GM10266 (cell line): ENCODE measurements around the gene EFCAB10.

Experiments used
- DNase-seq: peaks from one replicate; pipeline ENCODE4 v3.0.0; 2012; ENCODE audit errors: extremely low spot score
- CTCF ChIP-seq: IDR thresholded peaks from 2 replicates; pipeline ENCODE4 v1.5.1; 2012; ENCODE audit warnings: mild to moderate bottlenecking, low read depth; ENCODE audit not compliant: control insufficient read depth, insufficient read depth; ENCODE audit errors: missing control alignments

Gene EFCAB10

GRCh38 chr7:105621176-105621575, 39.9 kb upstream of the EFCAB10 start:
- no peak for DNase-seq
- no peak for TF ChIP-seq CTCF

- TF ChIP-seq CTCF = no peak
- DNase-seq = no peak
Measured at GRCh38 chr7:105619590-105619989, 38.3 kb upstream of the EFCAB10 start.

DNA sequence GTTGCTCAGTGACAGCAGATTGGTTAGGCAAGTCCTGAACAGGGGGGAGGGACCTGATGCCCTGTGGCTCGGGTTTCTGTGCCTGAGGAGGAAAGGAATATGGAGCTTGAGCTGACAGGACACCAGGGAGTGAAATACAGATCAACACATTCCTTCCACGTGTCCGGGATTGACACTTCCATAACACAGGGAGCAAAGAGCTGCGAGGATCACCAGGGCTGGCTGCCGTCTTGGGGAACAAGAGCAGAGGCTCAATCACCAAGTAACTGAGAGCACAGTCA, 36.7 kb upstream of the EFCAB10 start:
- no peak for TF ChIP-seq CTCF
- DNase-seq = no peak

DNA sequence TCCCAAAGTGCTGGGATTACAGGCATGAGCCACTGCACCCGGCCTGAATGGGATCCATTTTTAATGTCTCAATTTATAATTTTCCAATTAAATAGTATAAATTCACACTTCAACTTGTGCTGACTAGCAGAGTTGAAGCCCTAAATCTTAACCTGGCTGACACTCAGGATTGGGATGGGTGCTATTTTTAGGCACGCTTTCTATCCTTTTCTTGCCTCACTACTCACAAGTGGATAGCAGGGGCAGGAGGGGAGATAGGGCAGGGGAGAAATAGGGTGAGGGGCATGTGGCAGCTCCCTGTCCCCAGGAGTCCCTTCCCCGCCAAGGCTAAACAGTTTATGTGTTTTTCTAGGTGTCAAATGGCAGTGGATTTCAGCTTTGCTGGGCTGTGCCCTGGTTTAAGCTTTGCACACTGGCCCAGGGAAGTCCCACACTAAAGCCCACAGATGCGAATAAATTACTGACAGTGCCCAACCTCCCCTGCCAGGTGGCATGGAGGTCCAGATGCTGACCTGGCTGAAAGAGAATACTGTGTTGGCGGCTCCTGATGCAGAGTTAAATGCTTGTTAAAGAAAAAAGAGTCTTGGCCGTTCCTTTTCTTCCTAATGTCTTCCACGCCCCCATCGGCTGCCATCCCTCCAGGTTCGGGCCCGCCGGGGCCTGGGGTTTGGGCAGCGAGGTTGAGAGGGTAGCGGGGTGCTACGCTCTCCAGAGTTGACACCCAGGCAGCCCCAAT, 36.2 kb upstream of the EFCAB10 start:
- TF ChIP-seq CTCF = no peak
- DNase-seq = no peak

GRCh38 chr7:105614341-105614840, 33.1 kb upstream of the EFCAB10 start:
- no peak for DNase-seq
- TF ChIP-seq CTCF = no peak

DNA sequence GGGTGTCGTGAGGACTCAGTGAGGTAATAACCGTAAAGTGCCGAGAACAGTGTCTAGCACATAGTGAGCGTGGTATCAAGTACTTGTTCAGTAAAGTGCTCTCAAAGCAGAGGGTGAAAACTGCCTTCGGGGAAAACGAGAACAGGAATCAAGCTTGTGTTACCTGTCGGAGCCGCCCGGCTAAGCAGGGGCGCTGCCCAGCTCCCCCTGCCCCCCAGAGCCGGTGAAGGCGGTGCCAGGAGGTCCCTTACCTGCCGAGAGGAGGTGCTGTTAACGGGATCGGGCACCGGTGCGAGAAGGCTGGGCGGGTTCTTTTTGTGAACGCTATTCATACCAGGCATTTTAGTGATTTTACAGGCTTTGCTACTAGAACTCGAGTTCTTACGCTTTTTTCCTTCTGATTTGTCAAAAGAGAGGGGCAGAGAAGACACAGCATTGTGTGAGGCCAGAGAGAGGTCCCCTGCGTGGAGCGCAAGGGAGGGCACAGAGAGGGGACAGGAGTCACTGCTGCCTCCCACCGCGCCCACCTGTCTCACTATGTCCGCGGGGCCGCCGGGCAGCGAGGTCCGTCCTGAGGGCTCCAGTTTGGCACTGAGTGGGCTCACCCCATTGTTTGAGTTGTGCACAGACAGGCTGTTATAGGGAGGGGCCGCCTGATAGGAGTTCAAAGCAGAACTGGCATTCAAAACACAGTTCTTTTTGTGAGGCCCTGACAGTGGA, 32.5 kb upstream of the EFCAB10 start:
- DNase-seq = no peak
- TF ChIP-seq CTCF = no peak

DNA sequence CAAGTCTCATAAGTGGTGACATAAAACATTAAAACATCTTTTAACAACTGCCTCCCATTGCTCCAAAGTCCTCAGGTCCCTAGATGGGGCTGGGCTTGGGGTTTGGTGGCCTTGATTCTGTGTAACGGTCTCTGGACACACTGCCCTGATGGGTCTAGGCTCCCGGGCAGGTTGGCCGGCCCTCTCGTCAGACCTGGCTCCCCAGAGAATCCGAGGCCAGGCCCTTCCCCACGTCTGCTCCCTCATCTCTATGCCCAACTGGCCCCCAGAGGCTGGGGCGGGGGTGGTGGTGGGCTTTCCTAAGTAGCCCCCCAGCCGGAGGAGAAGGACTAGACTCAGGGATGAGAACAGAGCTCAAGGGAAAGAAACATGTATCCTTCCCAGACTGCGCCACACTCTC, 31.5 kb upstream of the EFCAB10 start:
- no peak for DNase-seq

More for the DNA sequence above, 31.5 kb upstream of the EFCAB10 start:
- TF ChIP-seq CTCF = no peak
